ENCODE results near the gene GBF1.
A peak's percentile ranks its signal among the peaks of the same experiment; 100 is the strongest.

Gene GBF1

GRCh38 chr10:102393411-102394078, 148.2 kb downstream of the GBF1 start:
- peak overlapping the region; percentile 70 for H3K4me3 ChIP-seq (ENCODE audit: low read depth, low read length)
- peak; percentile 84; the same call in 1 of the 2 replicates for TF ChIP-seq CTCF (IDR thresholded peaks at IDR 0.05; ENCODE audit: borderline replicate concordance, insufficient read depth, low read depth, low read length)

- TF ChIP-seq CTCF (IDR thresholded peaks at IDR 0.05; ENCODE audit: borderline replicate concordance, insufficient read depth, low read depth, low read length), result no peak; the same call in 1 of the 2 replicates
- peak overlapping the region; percentile 70 for H3K4me3 ChIP-seq (ENCODE audit: low read depth, low read length)
These were observed 148.9 kb downstream of the GBF1 start for GRCh38 chr10:102394079-102394800.

- peak overlapping the region; percentile 70 for H3K4me3 ChIP-seq (ENCODE audit: low read depth, low read length)
- TF ChIP-seq CTCF (IDR thresholded peaks at IDR 0.05; ENCODE audit: borderline replicate concordance, insufficient read depth, low read depth, low read length), result no peak
These were observed 149.6 kb downstream of the GBF1 start for GRCh38 chr10:102394801-102395399.

- H3K4me3 ChIP-seq (ENCODE audit: low read depth, low read length), result peak within 1 kb of the TSS; percentile 70
- TF ChIP-seq CTCF (IDR thresholded peaks at IDR 0.05; ENCODE audit: borderline replicate concordance, insufficient read depth, low read depth, low read length), result no peak
These were observed 150.3 kb downstream of the GBF1 start, which contains the start of gene NFKB2 for GRCh38 chr10:102395400-102396316. NFKB2 (plus strand) TSS chr10:102395705; CDS start chr10:102395960, 255 bp downstream.

GRCh38 chr10:102396317-102396650, 151.0 kb downstream of the GBF1 start:
- peak overlapping the region; percentile 70 for H3K4me3 ChIP-seq (ENCODE audit: low read depth, low read length)
- no peak for TF ChIP-seq CTCF (IDR thresholded peaks at IDR 0.05; ENCODE audit: borderline replicate concordance, insufficient read depth, low read depth, low read length)

GRCh38 chr10:102396730-102397151, 151.4 kb downstream of the GBF1 start:
- no peak for TF ChIP-seq CTCF (IDR thresholded peaks at IDR 0.05; ENCODE audit: borderline replicate concordance, insufficient read depth, low read depth, low read length)
- H3K4me3 ChIP-seq (ENCODE audit: low read depth, low read length), result peak overlapping the region; percentile 70

Measured in GM12875 (cell line).